Right lobe of liver (tissue), 6 donors: ENCODE measurements around the gene MAP3K20. TPM values are rescaled to one million over a fixed set of nuclear protein-coding genes. Genes with fewer than 3 reads are reported as not detected.

Experiments used
- ATAC-seq, 4 donors: fragments of 200-7000 bp; cut with Tn5 transposase; one replicate each; pipeline ENCODE4 v1.9.1; 2020; ENCODE audit warnings: mild to moderate bottlenecking in 4 of 4, moderate library complexity in 4 of 4
- DNase-seq, 3 donors: peaks; one replicate each; pipeline ENCODE4 v3.0.0-alpha.2; 2020
- H3K27ac ChIP-seq, 3 donors: fragments of 200-600 bp; one replicate each; pipeline ENCODE4 v1.8.0; 2022
- H3K27me3 ChIP-seq, 2 donors: fragments of 200-600 bp; one replicate each; pipeline ENCODE4 v1.8.0; 2022
- H3K36me3 ChIP-seq, 4 donors: fragments of 200-600 bp; sonication (generic) in 1 of 4; one replicate each; pipeline versions ENCODE4 v1.5.1 to v1.8.0; 2017 to 2022; ENCODE audit warnings: control low read depth in 1 of 4
- H3K4me1 ChIP-seq, 4 donors: fragments of 200-600 bp; sonication (generic) in 1 of 4; one replicate each; pipeline versions ENCODE4 v1.5.1 to v1.8.0; 2017 to 2022; ENCODE audit warnings: control low read depth in 1 of 4
- H3K4me3 ChIP-seq, 3 donors: fragments of 200-600 bp; one replicate each; pipeline ENCODE4 v1.8.0; 2022
- H3K9me3 ChIP-seq, 4 donors: fragments of 200-600 bp; sonication (generic) in 1 of 4; one replicate each; pipeline versions ENCODE4 v1.5.1 to v1.8.0; 2017 to 2022; ENCODE audit warnings: control low read depth in 1 of 4
- POLR2A ChIP-seq: fragments of 450-650 bp; IDR thresholded peaks from one replicate; pipeline ENCODE4 v1.6.1; 2017; ENCODE audit warnings: antibody characterized with exemption, mild to moderate bottlenecking
- WGBS: methylation state at CpG from one replicate; pipeline ENCODE4 v1.1.6; 2018; ENCODE audit warnings: low coverage, low lambda C conversion rate; ENCODE audit not compliant: insufficient coverage; ENCODE audit errors: missing lambda C conversion rate; 5-methylcytosine and 5-hydroxymethylcytosine counted together
- intact Hi-C, 2 donors: fragments of 100-400 bp; cut with DNase I; formaldehyde crosslinking; loops; one replicate each; pipeline versions ENCODE4 v1.11.2 to v1.14.1; 2022
- total RNA-seq, 6 experiments: library from RNA; depleted of rRNA in 2 of 6; stranded (reverse); fragments of >200 nt in 2 of 6; fragmentation: NEBNext Ultra II Directional in 3 of 6; extraction: Animal tissue kit (Norgen Biotek cat#: 25700) in 3 of 6; gene quantifications; one replicate each; pipeline versions ENCODE4 v1.1.0 to v1.2.4, GENCODE V29; 2016 to 2023
- TF ChIP-seq, protein P1 (sequence below), 4 donors: fragments of 200-600 bp in 3 of 4; fragments of 450-650 bp in 1 of 4; IDR thresholded peaks; one replicate each; pipeline versions ENCODE4 v1.5.1 to v1.8.0; 2016 to 2022; ENCODE audit warnings: antibody characterized with exemption in 4 of 4, mild to moderate bottlenecking in 2 of 4
- donor health status: DM: no; HTN: yes; CAD: no.
- donor health status: DM: no; HTN: no; CAD: no.
- donor health status: DM: no; HTN: no; CAD: no.
- donor health status: DM: no; HTN: yes; CAD: no.
- donor health status: DM: no; HTN: yes; CAD: no.

Gene MAP3K20
- total RNA-seq, 6 experiments from 2014 or later, result 16.0 to 36.8 (median 22.0) TPM

DNA sequence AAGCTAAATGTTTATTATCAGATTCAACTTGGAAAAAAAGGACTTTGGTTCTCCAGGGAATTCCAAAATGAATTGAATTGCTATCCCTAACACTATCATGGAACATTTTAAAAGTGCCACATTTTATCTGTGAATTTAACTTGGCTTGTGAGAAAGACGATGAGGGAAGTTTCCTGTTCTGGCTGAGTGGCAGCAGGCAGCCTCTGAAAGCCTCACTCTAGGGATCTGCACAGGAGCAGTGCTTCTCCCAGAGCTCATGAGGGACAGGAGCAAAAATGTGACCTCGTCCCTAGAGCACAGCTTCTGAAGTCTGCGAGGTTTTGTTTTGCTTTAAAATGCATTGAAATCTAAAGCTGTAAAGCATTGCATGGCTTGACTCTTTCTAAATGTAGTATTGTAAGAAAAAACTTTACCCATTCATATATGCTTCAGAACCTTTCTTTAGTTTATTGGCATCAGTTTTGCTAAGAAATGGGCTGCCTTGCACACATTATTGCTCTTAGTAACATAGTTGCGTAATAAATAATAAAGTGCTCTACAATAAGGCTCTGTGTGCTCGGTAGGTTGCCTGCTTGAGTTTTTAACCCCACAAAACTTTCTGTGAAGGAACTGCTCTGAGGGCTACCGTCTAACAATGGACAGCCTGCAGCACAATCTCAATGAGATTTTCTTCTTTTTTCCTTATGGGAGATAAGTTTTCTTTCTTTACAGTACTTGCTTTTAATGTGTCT, 142.8 kb downstream of the MAP3K20 start:
- Histone ChIP-seq H3K4me3 (no peak overlapping the region), H3K36me3 (peaks cover 0 to 3% (median 0%) of the 10 kb centered on the region in 4 donors), H3K27ac (no peak overlapping the region), H3K27me3 (no peaks in the 10 kb centered on the region), H3K4me1 (no peaks in the 10 kb centered on the region), H3K9me3 (no peaks in the 10 kb centered on the region)
- WGBS, result 39% methylated on average over 6 of the region's 6 CpGs
- intact Hi-C loops, result no loop called here
- TF ChIP-seq POLR2A, result no peak
- TF ChIP-seq, protein P1, sequence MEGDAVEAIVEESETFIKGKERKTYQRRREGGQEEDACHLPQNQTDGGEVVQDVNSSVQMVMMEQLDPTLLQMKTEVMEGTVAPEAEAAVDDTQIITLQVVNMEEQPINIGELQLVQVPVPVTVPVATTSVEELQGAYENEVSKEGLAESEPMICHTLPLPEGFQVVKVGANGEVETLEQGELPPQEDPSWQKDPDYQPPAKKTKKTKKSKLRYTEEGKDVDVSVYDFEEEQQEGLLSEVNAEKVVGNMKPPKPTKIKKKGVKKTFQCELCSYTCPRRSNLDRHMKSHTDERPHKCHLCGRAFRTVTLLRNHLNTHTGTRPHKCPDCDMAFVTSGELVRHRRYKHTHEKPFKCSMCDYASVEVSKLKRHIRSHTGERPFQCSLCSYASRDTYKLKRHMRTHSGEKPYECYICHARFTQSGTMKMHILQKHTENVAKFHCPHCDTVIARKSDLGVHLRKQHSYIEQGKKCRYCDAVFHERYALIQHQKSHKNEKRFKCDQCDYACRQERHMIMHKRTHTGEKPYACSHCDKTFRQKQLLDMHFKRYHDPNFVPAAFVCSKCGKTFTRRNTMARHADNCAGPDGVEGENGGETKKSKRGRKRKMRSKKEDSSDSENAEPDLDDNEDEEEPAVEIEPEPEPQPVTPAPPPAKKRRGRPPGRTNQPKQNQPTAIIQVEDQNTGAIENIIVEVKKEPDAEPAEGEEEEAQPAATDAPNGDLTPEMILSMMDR (IDR thresholded peaks at IDR 0.05), result no peak
- peak in 3 of 4 donors; percentile 27 to 59 (median 46) for ATAC-seq
- no peak for DNase-seq

DNA sequence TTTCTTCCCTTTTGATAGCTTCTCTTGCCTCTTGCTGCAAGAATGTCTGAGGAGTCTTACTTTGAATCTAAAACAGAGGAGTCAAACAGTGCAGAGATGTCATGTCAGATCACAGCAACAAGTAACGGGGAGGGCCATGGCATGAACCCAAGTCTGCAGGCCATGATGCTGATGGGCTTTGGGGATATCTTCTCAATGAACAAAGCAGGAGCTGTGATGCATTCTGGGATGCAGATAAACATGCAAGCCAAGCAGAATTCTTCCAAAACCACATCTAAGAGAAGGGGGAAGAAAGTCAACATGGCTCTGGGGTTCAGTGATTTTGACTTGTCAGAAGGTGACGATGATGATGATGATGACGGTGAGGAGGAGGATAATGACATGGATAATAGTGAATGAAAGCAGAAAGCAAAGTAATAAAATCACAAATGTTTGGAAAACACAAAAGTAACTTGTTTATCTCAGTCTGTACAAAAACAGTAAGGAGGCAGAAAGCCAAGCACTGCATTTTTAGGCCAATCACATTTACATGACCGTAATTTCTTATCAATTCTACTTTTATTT, 145.6 kb downstream of the MAP3K20 start:
- WGBS, result 73% methylated on average over 3 of the region's 4 CpGs
- ATAC-seq, result no peak

DNA sequence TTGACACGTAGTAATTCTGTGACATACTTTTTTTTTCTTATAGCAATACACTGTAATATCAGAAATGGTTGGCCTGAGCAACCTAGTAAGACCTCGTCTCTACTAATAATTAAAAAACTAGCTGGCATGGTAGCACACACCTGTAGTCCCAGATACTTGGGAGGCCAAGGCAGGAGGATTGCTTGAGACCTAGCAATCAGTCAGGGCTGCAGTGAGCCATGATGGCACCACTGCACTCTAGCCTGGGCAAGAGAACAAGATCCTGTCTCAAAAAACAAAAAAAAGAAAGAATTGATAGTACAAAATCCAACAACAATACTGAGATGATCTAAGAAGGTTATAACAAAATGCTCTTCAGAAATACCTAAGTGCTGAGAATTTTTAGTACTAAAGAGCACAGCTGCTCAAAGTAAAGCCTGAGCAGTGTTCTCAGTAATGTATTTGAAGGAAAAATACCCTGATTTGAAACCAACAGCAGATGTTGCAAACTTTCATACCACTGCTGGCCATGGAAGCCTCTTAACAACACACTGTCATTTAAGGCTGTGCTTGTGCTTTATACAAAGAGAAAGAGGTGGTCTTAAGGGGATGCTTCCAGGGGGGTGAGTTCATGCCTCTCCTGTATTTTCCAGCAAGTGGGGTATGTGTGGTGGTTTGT, 146.4 kb downstream of the MAP3K20 start:
- ATAC-seq, result no peak
- H3K27ac ChIP-seq, result no peak overlapping the region
- DNase-seq, result no peak
- no peak overlapping the region for H3K4me3 ChIP-seq
- H3K9me3 ChIP-seq, result no peaks in the 10 kb centered on the region
- TF ChIP-seq, protein P1 (IDR thresholded peaks at IDR 0.05), result no peak
- no peak for TF ChIP-seq POLR2A
- peaks cover 0 to 3% (median 0%) of the 10 kb centered on the region in 4 donors for H3K36me3 ChIP-seq
- H3K27me3 ChIP-seq, result no peaks in the 10 kb centered on the region
- H3K4me1 ChIP-seq, result peaks cover 0 to 17% (median 0%) of the 10 kb centered on the region in 4 donors
- WGBS, result 69% methylated on average over 2 of the region's 2 CpGs
- intact Hi-C loops, result no loop called here

More for the DNA sequence above, 145.6 kb downstream of the MAP3K20 start:
- Histone ChIP-seq H3K4me1 (peaks cover 0 to 8% (median 0%) of the 10 kb centered on the region in 4 donors), H3K36me3 (peaks cover 0 to 3% (median 0%) of the 10 kb centered on the region in 4 donors), H3K9me3 (no peaks in the 10 kb centered on the region), H3K4me3 (no peak overlapping the region), H3K27ac (no peak overlapping the region), H3K27me3 (no peaks in the 10 kb centered on the region)
- no peak for DNase-seq
- no peak for TF ChIP-seq POLR2A
- TF ChIP-seq, protein P1 (IDR thresholded peaks at IDR 0.05), result no peak
- intact Hi-C loops, result no loop called here

DNA sequence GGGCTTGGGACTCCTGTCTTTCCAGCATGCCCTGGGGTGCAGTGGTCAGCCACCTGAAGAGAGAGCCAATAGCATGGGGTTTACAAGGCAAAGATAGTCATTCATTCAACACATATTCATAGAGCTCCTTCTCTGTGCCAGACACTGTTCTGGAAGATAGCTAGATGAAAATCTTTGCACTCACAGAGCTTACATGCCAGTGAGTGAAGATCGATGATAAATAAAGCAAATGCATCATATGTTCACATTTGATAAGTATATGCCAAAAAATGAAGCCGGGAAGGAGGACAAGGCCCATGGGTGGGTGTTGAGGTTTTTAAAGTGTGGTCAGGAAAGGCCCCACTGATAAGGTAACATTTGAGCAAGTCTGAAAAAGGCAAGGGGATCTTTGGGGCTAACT, 148.2 kb downstream of the MAP3K20 start:
- peaks cover 0 to 2% (median 0%) of the 10 kb centered on the region in 4 donors for H3K36me3 ChIP-seq
- H3K27me3 ChIP-seq, result no peaks in the 10 kb centered on the region
- no peak for DNase-seq
- peaks cover 0 to 23% (median 0%) of the 10 kb centered on the region in 4 donors for H3K4me1 ChIP-seq
- no peak overlapping the region for H3K4me3 ChIP-seq
- WGBS, result 92% methylated on average over 2 of the region's 2 CpGs
- intact Hi-C loops, result no loop called here
- no peak for ATAC-seq
- H3K27ac ChIP-seq, result no peak overlapping the region
- no peak for TF ChIP-seq POLR2A
- TF ChIP-seq, protein P1 (IDR thresholded peaks at IDR 0.05), result no peak
- H3K9me3 ChIP-seq, result no peaks in the 10 kb centered on the region
